NCI-H146 (cell line): ENCODE measurements around the gene XAB2.

ENCODE experiments used
- DNase-seq: peaks from one replicate; lab custom pipeline; 2025; lab: John Stamatoyannopoulos, UW

XAB2 gene

GRCh38 chr19:7648265-7649014, 19.1 kb upstream of the XAB2 start:
- DNase-seq: no peak

- DNase-seq: no peak
Measured at GRCh38 chr19:7647156-7647555, 17.8 kb upstream of the XAB2 start.

GRCh38 chr19:7646426-7646700, 17.0 kb upstream of the XAB2 start:
- no peak for DNase-seq

- DNase-seq: no peak
Measured at GRCh38 chr19:7645656-7646425, 16.5 kb upstream of the XAB2 start.

- DNase-seq: no peak
Measured at GRCh38 chr19:7645163-7645562, 15.8 kb upstream of the XAB2 start.

GRCh38 chr19:7644550-7644877, 15.2 kb upstream of the XAB2 start:
- no peak for DNase-seq

- peak; percentile 6 for DNase-seq
Measured at GRCh38 chr19:7643629-7644549, 14.5 kb upstream of the XAB2 start.

GRCh38 chr19:7643031-7643415, 13.7 kb upstream of the XAB2 start:
- no peak for DNase-seq

- DNase-seq: no peak
Measured at GRCh38 chr19:7642295-7643030, 13.1 kb upstream of the XAB2 start.

- DNase-seq: no peak
Measured at GRCh38 chr19:7641290-7642276, 12.2 kb upstream of the XAB2 start.

GRCh38 chr19:7640803-7641202, 11.5 kb upstream of the XAB2 start:
- DNase-seq: no peak

- DNase-seq: no peak
Measured at GRCh38 chr19:7639863-7640348, 10.6 kb upstream of the XAB2 start.

GRCh38 chr19:7638802-7639465, 9.6 kb upstream of the XAB2 start:
- no peak for DNase-seq

- no peak for DNase-seq
Measured at GRCh38 chr19:7637374-7638256, 8.3 kb upstream of the XAB2 start.

- peak; percentile 66 for DNase-seq
Measured at GRCh38 chr19:7636691-7637373, 7.5 kb upstream of the XAB2 start, which contains the start of gene STXBP2. Gene STXBP2 (plus strand): TSS chr19:7637110. CDS start chr19:7637150, 40 bp downstream.

GRCh38 chr19:7636317-7636690, 7.0 kb upstream of the XAB2 start:
- no peak for DNase-seq

GRCh38 chr19:7635670-7636069, 6.3 kb upstream of the XAB2 start:
- DNase-seq: no peak

GRCh38 chr19:7633698-7634097, 4.4 kb upstream of the XAB2 start, which contains the start of gene PCP2:
Gene PCP2 (minus strand): TSS chr19:7633719. CDS start chr19:7633457, 262 bp downstream.
- DNase-seq: peak; percentile 66
